ENCODE measurements around the gene TRAPPC3.

GRCh38 chr1:36092798-36093185 is 56.5 kb downstream of the TRAPPC3 start:
- TF ChIP-seq POLR2A (IDR thresholded peaks at IDR 0.05) (no peak), CTCF (IDR thresholded peaks at IDR 0.05) (no peak)
